Panc1 (cell line): Measurements from ENCODE around the gene KCP.

Experiments used
- CTCF ChIP-seq: fragments of 450-650 bp; IDR thresholded peaks from 2 replicates; pipeline ENCODE4 v1.5.1; 2017; ENCODE audit warnings: mild to moderate bottlenecking
- POLR2AphosphoS5 ChIP-seq: IDR thresholded peaks from 2 replicates; pipeline ENCODE4 v1.6.1; 2012; ENCODE audit warnings: mild to moderate bottlenecking, low read depth, low read length, moderate library complexity
- REST ChIP-seq, 2 experiments: IDR thresholded peaks; 2 replicates each; pipeline ENCODE4 v1.6.1; 2011 to 2012; ENCODE audit warnings: low read depth in 2 of 2, control low read depth in 1 of 2, low read length in 1 of 2, mild to moderate bottlenecking in 1 of 2, moderate library complexity in 1 of 2; ENCODE audit not compliant: insufficient read depth in 1 of 2
- SIN3A ChIP-seq: IDR thresholded peaks from 2 replicates; pipeline ENCODE4 v1.6.1; 2012; ENCODE audit warnings: low read depth, mild to moderate bottlenecking, low read length, moderate library complexity, borderline replicate concordance; ENCODE audit not compliant: insufficient read depth
- TCF7L2 ChIP-seq: IDR thresholded peaks from 2 replicates; pipeline ENCODE4 v1.6.1; 2011; ENCODE audit warnings: mild to moderate bottlenecking, low read depth, low read length, inconsistent platforms

- TF ChIP-seq CTCF (no peak), POLR2AphosphoS5 (no peak), SIN3A (no peak), REST (IDR thresholded peaks at IDR 0.05; ENCODE audit: insufficient read depth in 1 of 2, low read depth in 2 of 2, low read length in 1 of 2) (no peak), TCF7L2 (no peak)
These were observed 40.8 kb upstream of the KCP start for GRCh38 chr7:128951296-128951695.
